Fibroblast of pulmonary artery (primary cell): ENCODE measurements around the gene CCSER1.

ENCODE experiments used
- DNase-seq: peaks from one replicate; pipeline ENCODE4 v3.0.0-alpha.2; 2010; ENCODE audit warnings: low read depth
- H3K4me3 ChIP-seq: replicated peaks from 2 replicates; pipeline ENCODE4 v1.5.1; 2011; ENCODE audit warnings: low read depth, mild to moderate bottlenecking, control low read depth, low read length, moderate library complexity
- TF ChIP-seq, protein P1 (sequence below): IDR thresholded peaks from 2 replicates; pipeline ENCODE4 v1.5.1; 2011; ENCODE audit warnings: mild to moderate bottlenecking, control low read depth, low read length, inconsistent platforms; ENCODE audit errors: missing control alignments

The CCSER1 gene

DNA sequence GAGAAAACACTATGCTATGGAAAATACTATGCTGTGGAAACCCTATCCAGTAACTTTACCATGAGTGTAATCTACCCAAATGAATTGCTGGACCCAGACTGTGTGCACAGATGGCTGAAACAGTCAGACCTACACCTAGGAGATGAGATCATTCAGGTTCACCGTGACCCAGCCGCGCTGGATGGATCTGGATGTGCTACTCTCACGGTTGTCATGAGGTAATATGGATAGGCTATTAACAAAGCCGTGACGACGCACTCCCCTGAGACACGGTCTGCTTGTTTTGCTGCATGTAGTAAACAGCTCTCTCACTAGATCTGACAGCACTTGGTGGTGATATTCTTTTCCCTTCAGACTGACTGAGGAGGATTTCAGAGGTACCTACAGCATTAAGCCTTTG, 1344.1 kb downstream of the CCSER1 start:
- TF ChIP-seq, protein P1, sequence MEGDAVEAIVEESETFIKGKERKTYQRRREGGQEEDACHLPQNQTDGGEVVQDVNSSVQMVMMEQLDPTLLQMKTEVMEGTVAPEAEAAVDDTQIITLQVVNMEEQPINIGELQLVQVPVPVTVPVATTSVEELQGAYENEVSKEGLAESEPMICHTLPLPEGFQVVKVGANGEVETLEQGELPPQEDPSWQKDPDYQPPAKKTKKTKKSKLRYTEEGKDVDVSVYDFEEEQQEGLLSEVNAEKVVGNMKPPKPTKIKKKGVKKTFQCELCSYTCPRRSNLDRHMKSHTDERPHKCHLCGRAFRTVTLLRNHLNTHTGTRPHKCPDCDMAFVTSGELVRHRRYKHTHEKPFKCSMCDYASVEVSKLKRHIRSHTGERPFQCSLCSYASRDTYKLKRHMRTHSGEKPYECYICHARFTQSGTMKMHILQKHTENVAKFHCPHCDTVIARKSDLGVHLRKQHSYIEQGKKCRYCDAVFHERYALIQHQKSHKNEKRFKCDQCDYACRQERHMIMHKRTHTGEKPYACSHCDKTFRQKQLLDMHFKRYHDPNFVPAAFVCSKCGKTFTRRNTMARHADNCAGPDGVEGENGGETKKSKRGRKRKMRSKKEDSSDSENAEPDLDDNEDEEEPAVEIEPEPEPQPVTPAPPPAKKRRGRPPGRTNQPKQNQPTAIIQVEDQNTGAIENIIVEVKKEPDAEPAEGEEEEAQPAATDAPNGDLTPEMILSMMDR = no peak
- DNase-seq = no peak
- no peak overlapping the region for H3K4me3 ChIP-seq

DNA sequence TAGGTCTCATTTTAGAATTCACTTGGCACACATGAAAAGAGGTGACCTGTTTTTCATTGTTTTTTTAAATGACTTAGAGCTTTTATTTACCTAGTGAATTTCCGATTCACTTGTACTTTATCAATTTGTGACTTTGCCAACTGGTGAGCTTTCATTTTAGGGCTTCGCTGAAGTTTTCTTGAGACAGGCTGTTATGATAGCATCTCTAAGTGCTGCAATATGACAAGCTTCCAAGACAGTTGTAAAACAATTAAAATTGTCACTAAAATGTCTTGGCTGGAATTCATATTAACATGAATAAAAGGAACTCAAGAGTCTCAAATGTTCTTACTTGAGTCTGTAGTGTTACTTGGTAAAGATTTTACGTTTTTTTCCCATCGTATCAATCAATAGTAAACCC, 1344.9 kb downstream of the CCSER1 start:
- H3K4me3 ChIP-seq = no peak overlapping the region
- DNase-seq = no peak
- TF ChIP-seq, protein P1 = no peak

DNA sequence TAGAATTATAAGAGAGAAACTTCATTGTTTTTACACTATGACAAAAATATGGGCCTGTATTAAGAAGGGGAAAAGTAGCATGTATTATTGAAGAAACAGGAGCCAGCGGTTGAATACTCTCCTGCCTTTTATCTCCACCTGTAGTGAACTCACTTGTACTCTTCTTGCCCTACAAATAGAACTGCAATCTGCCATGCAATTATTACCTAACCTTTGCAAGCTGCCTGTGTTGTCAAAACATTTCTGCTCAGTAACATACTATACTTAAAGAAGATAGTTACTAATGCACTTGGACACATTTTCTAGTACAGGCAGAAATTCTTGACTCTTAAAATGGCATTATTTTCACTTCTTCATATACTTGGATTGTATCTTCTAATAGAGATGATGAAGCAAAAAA, 1358.2 kb downstream of the CCSER1 start:
- DNase-seq = no peak
- H3K4me3 ChIP-seq = no peak overlapping the region
- TF ChIP-seq, protein P1 = no peak

DNA sequence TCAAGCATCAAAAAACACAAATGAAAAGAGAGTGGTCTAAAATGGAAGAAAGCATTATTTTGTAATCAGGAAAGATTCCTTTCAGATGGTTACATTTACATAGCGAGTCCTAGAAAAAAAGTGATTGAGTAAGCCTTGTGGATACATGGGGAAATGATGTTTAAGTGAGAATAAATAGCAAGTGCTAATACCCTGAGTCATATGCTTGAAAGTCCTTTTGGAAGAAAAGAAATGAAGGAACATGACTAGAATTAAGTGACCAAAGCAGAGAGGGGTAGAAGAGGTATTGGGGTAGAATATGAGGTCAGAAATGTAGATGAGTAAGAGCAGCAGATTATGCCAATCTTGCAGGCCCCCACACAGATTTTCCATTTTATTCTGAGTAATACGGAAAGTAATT, 1361.8 kb downstream of the CCSER1 start:
- peak; percentile 17 for DNase-seq
- no peak overlapping the region for H3K4me3 ChIP-seq
- TF ChIP-seq, protein P1 = no peak

DNA sequence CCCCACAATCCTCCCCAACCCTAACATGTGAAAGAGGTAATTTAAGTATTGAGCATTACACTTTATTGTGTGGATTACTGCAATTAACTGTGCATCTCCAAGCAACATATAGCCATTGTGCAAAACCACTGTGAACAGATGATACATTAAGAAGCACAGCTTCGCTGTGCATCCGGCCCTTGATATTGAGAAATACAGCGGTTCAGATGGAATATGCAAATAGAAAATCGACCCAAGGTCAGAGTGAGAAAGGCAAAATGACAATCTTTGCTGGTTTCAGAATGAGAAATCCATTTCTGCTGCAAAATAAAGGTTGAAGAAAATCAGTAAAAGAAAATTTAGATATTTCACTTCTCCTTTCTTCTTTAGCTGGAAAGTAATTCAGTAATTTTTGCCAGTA, 1370.7 kb downstream of the CCSER1 start:
- TF ChIP-seq, protein P1 = no peak
- no peak for DNase-seq
- H3K4me3 ChIP-seq = no peak overlapping the region

DNA sequence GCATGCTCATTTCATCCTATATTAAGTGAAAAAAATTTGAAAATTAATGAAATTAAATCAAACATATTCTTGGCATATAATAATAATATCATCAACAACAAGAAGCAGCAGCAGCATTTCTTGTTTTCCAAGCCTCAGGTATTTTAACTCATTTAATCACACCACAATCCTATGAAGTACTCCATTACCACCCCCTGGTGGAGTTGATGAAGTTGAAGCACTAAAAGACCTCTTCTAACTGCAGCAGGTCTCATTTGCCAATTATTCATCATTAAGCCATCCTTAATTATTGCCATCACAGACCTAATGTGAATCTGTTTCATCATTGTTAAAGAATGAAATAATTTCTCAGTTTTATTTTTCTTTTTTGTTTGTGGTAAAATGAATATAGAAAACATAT, 1375.2 kb downstream of the CCSER1 start:
- TF ChIP-seq, protein P1 = peak; percentile 35
- peak; percentile 44 for DNase-seq
- H3K4me3 ChIP-seq = no peak overlapping the region

DNA sequence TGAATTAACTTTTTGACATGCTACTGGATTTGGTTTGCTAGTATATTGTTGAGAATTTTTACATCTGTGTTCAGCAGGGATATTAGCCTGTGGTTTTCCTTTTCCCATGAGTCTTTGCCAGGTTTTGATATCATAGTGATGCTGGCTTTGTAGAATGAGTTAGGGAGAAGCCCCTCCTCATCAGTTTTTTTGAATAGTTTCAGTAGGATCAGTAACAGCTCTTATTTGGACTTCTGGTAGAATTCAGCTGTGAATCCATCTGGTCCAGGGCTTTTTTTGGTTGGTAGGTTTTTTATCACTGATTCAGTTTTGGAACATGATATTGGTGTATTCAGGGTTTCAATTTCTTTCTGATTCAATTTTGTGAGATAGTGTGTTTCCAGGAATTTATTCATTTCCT, 1386.1 kb downstream of the CCSER1 start:
- no peak for DNase-seq
- H3K4me3 ChIP-seq = no peak overlapping the region
- TF ChIP-seq, protein P1 = no peak
